ENCODE data around the gene INO80C.

The INO80C gene

GRCh38 chr18:35497370-35498197 lies at the start of gene INO80C:
INO80C (minus strand) TSS chr18:35497960; CDS start chr18:35497874, 86 bp downstream.
- DNase-seq (ENCODE audit: low read depth) = peak; percentile 89

GRCh38 chr18:35547008-35547605 lies 49.3 kb upstream of the INO80C start:
- no peak for DNase-seq (ENCODE audit: low read depth)

- DNase-seq (ENCODE audit: low read depth) = no peak
These were observed 44.6 kb upstream of the INO80C start for GRCh38 chr18:35542356-35542755.

GRCh38 chr18:35535297-35535696 lies 37.5 kb upstream of the INO80C start:
- DNase-seq (ENCODE audit: low read depth) = no peak

- no peak for DNase-seq (ENCODE audit: low read depth)
These were observed 36.2 kb upstream of the INO80C start for GRCh38 chr18:35533916-35534405.

GRCh38 chr18:35528749-35529274 lies 31.1 kb upstream of the INO80C start:
- DNase-seq (ENCODE audit: low read depth) = no peak

- no peak for DNase-seq (ENCODE audit: low read depth)
These were observed 28.8 kb upstream of the INO80C start for GRCh38 chr18:35526495-35527059.

GRCh38 chr18:35525795-35526494 lies 28.2 kb upstream of the INO80C start:
- DNase-seq (ENCODE audit: low read depth) = no peak

GRCh38 chr18:35524226-35524625 lies 26.5 kb upstream of the INO80C start:
- no peak for DNase-seq (ENCODE audit: low read depth)

- no peak for DNase-seq (ENCODE audit: low read depth)
These were observed 24.6 kb upstream of the INO80C start for GRCh38 chr18:35522130-35522959.

GRCh38 chr18:35521133-35521532 lies 23.4 kb upstream of the INO80C start:
- no peak for DNase-seq (ENCODE audit: low read depth)

- no peak for DNase-seq (ENCODE audit: low read depth)
These were observed 21.6 kb upstream of the INO80C start for GRCh38 chr18:35519148-35519899.

- DNase-seq (ENCODE audit: low read depth) = no peak
These were observed 20.0 kb upstream of the INO80C start for GRCh38 chr18:35517715-35518114.

- no peak for DNase-seq (ENCODE audit: low read depth)
These were observed 19.0 kb upstream of the INO80C start for GRCh38 chr18:35516789-35517188.

- no peak for DNase-seq (ENCODE audit: low read depth)
These were observed 18.6 kb upstream of the INO80C start for GRCh38 chr18:35516351-35516750.

GRCh38 chr18:35515460-35516130 lies 17.8 kb upstream of the INO80C start:
- no peak for DNase-seq (ENCODE audit: low read depth)

- no peak for DNase-seq (ENCODE audit: low read depth)
These were observed 17.1 kb upstream of the INO80C start for GRCh38 chr18:35514752-35515459.

- no peak for DNase-seq (ENCODE audit: low read depth)
These were observed 16.5 kb upstream of the INO80C start for GRCh38 chr18:35514283-35514682.

GRCh38 chr18:35513181-35513936 lies 15.6 kb upstream of the INO80C start:
- DNase-seq (ENCODE audit: low read depth) = no peak
